ENCODE results near the gene ACAD10. TPM values are rescaled to one million over a fixed set of nuclear protein-coding genes. Genes with fewer than 3 reads are reported as not detected.

ACAD10 gene
- total and polyA plus RNA-seq, 8 donors, result 8.6 to 32.4 (median 16.2) TPM

DNA sequence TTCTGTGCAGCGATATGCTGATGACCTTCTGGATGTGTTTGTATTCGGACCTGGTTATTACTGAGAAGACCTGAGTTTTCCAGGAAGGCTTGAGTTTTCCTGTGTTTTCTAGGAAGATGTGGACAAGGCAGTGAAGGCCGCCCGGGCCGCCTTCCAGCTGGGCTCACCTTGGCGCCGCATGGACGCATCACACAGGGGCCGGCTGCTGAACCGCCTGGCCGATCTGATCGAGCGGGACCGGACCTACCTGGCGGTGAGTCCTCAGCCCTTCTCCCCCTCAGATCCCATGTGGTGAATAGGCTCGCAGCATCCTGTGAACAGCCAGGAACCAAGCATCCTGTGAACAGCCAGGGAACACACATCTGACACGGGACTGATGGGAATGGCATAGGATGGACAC lies 97.2 kb downstream of the ACAD10 start:
- Histone ChIP-seq H3K9me3 (no peaks in the 10 kb centered on the region), H3K27me3 (no peaks in the 10 kb centered on the region), H3K4me1 (peaks cover 7 to 39% (median 25%) of the 10 kb centered on the region in 3 donors), H3K4me3 (no peak overlapping the region), H3K36me3 (peaks cover 0 to 37% (median 8%) of the 10 kb centered on the region in 3 donors), H3K27ac (no peak overlapping the region)
- 93 to 95% methylated on average over 17 of the region's 17 CpGs for WGBS, 2 donors
- FAIRE-seq (no peak), ATAC-seq (no peak), DNase-seq (no peak)
- intact Hi-C loops (cut with DNase I), result no loop called here
- TF ChIP-seq CTCF (IDR thresholded peaks at IDR 0.05), result no peak

DNA sequence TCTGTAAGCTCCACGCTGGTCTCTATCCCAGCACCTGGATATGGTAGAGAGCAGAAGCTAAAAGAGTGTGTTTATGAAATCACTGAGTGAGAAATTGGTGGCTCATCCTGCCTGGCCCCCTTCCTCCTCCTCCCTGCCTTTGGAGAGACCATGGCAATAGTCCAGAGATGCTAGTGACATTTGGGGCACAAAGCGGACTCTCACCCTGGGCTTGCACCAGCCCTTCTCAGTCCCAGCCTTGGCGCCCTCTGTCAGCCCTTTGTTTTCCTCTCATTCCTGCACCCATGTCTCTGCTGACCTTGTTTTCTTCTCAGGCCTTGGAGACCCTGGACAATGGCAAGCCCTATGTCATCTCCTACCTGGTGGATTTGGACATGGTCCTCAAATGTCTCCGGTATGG lies 99.1 kb downstream of the ACAD10 start:
- peak overlapping the region in 2 of 4 donors; percentile 37 to 70 for H3K27ac ChIP-seq
- intact Hi-C loops (cut with DNase I), result loop anchor here in 2 of 3 donors (5.0 kb wide), 1 partner anchor 33 kb away; no protein-coding TSS in a partner anchor

GRCh38 chr12:111785651-111786050 lies 99.8 kb downstream of the ACAD10 start:
- DNase-seq, result no peak
- Histone ChIP-seq H3K4me1 (peaks cover 0 to 23% (median 19%) of the 10 kb centered on the region in 3 donors), H3K27me3 (no peaks in the 10 kb centered on the region), H3K9me3 (no peaks in the 10 kb centered on the region), H3K4me3 (no peak overlapping the region), H3K36me3 (peaks cover 0 to 45% (median 18%) of the 10 kb centered on the region in 3 donors), H3K27ac (peak overlapping the region in 2 of 4 donors; percentile 37 to 70)
- intact Hi-C loops (cut with DNase I), result loop anchor here in 2 of 3 donors (5.0 kb wide), 1 partner anchor 33 kb away; no protein-coding TSS in a partner anchor
- TF ChIP-seq CTCF (IDR thresholded peaks at IDR 0.05), result no peak
- WGBS, 2 donors, result 57 to 58% methylated on average over 2 of the region's 2 CpGs
- no peak for FAIRE-seq
- peak in 2 of 4 donors; percentile 12 to 19 for ATAC-seq

More for the DNA sequence above, 99.1 kb downstream of the ACAD10 start:
- no peaks in the 10 kb centered on the region for H3K9me3 ChIP-seq
- no peaks in the 10 kb centered on the region for H3K27me3 ChIP-seq
- no peak for FAIRE-seq
- peaks cover 0 to 38% (median 11%) of the 10 kb centered on the region in 3 donors for H3K36me3 ChIP-seq
- H3K4me1 ChIP-seq, result peaks cover 0 to 30% (median 19%) of the 10 kb centered on the region in 3 donors
- no peak for ATAC-seq
- WGBS, 2 donors, result 96 to 99% methylated on average over 4 of the region's 4 CpGs
- no peak overlapping the region for H3K4me3 ChIP-seq
- DNase-seq, result no peak
- no peak for TF ChIP-seq CTCF (IDR thresholded peaks at IDR 0.05)

GRCh38 chr12:111788178-111788654 lies 102.4 kb downstream of the ACAD10 start:
- intact Hi-C loops (cut with DNase I), result loop anchor here in 2 of 3 donors (5.0 kb wide), 1 partner anchor 36 kb away; no protein-coding TSS in a partner anchor
- Histone ChIP-seq H3K9me3 (no peaks in the 10 kb centered on the region), H3K4me3 (no peak overlapping the region), H3K36me3 (peaks cover 0 to 49% (median 28%) of the 10 kb centered on the region in 3 donors), H3K27me3 (no peaks in the 10 kb centered on the region), H3K27ac (peak overlapping the region in 2 of 4 donors; percentile 3 to 37), H3K4me1 (peaks cover 0 to 19% (median 19%) of the 10 kb centered on the region in 3 donors)
- FAIRE-seq (no peak), ATAC-seq (peak; percentile 87 to 92 (median 91)), DNase-seq (peak; percentile 75 to 87 (median 80))
- WGBS, 2 donors, result 13 to 21% methylated on average over 8 of the region's 8 CpGs
- TF ChIP-seq CTCF (IDR thresholded peaks at IDR 0.05), result peak in 3 of 4 donors; percentile 51 to 54 (median 53)

DNA sequence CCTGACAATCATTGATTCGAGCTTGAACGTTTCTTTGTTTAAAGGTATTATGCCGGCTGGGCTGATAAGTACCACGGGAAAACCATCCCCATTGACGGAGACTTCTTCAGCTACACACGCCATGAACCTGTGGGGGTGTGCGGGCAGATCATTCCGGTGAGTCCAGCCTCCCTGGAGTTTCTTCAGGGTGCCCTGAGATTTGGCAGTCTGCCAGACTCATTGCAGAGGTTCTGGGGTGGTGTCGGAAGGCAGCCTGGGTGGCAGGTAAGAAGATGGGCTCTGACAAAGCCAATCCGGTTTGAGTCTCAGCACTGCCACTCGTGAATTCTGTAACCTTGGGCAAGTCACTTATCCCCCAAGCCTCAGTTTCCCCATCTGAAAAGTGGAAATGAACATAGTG lies 103.9 kb downstream of the ACAD10 start:
- DNase-seq, result no peak
- peaks cover 0 to 46% (median 21%) of the 10 kb centered on the region in 3 donors for H3K36me3 ChIP-seq
- ATAC-seq, result no peak
- no peak overlapping the region for H3K27ac ChIP-seq
- intact Hi-C loops (cut with DNase I), result loop anchor here in 2 of 3 donors (5.0 kb wide), 1 partner anchor 37 kb away; no protein-coding TSS in a partner anchor
- no peak for FAIRE-seq
- WGBS, 2 donors, result 75 to 77% methylated on average over 11 of the region's 11 CpGs
- no peaks in the 10 kb centered on the region for H3K27me3 ChIP-seq
- H3K4me1 ChIP-seq, result peaks cover 0 to 19% (median 19%) of the 10 kb centered on the region in 3 donors
- no peak for TF ChIP-seq CTCF (IDR thresholded peaks at IDR 0.05)
- no peak overlapping the region for H3K4me3 ChIP-seq
- no peaks in the 10 kb centered on the region for H3K9me3 ChIP-seq
